Left hindlimb (tissue), 1 donor: ENCODE data around the gene NRAS.

Experiments used
- DNase-seq: peaks from one replicate; pipeline ENCODE4 v3.0.0-alpha.2; 2018

Gene NRAS

GRCh38 chr1:114723915-114724314 is 7.3 kb upstream of the NRAS start:
- DNase-seq, result no peak

GRCh38 chr1:114723457-114723856 is 6.9 kb upstream of the NRAS start:
- DNase-seq, result no peak

- no peak for DNase-seq
Measured at GRCh38 chr1:114720492-114720891, 3.9 kb upstream of the NRAS start.

- no peak for DNase-seq
Measured at GRCh38 chr1:114719424-114719787, 2.8 kb upstream of the NRAS start.

- no peak for DNase-seq
Measured at GRCh38 chr1:114718661-114719423, 2.3 kb upstream of the NRAS start.

- no peak for DNase-seq
Measured at GRCh38 chr1:114715952-114716303, 643 bp downstream of the NRAS start.

- no peak for DNase-seq
Measured at GRCh38 chr1:114712977-114713376, 3.6 kb downstream of the NRAS start.

GRCh38 chr1:114710360-114710759 is 6.2 kb downstream of the NRAS start:
- DNase-seq, result no peak

- DNase-seq, result no peak
Measured at GRCh38 chr1:114707604-114708003, 9.0 kb downstream of the NRAS start.

GRCh38 chr1:114703242-114703641 is 13.3 kb downstream of the NRAS start:
- DNase-seq, result no peak

- DNase-seq, result no peak
Measured at GRCh38 chr1:114702737-114703136, 13.8 kb downstream of the NRAS start.

- DNase-seq, result no peak
Measured at GRCh38 chr1:114701931-114702330, 14.6 kb downstream of the NRAS start.

GRCh38 chr1:114700036-114700600 is 16.5 kb downstream of the NRAS start:
- no peak for DNase-seq

- DNase-seq, result no peak
Measured at GRCh38 chr1:114696810-114697209, 19.8 kb downstream of the NRAS start.

GRCh38 chr1:114695430-114696058 is 21.0 kb downstream of the NRAS start, which contains the start of gene AMPD1:
Gene AMPD1 (minus strand): TSS chr1:114695546. CDS start chr1:114695471, 75 bp downstream.
- DNase-seq, result no peak

GRCh38 chr1:114694540-114695310 is 21.8 kb downstream of the NRAS start:
- DNase-seq, result no peak

GRCh38 chr1:114692947-114693346 is 23.6 kb downstream of the NRAS start:
- no peak for DNase-seq

GRCh38 chr1:114691061-114691460 is 25.5 kb downstream of the NRAS start:
- DNase-seq, result no peak

GRCh38 chr1:114690148-114690547 is 26.4 kb downstream of the NRAS start:
- DNase-seq, result no peak

GRCh38 chr1:114688526-114688925 is 28.0 kb downstream of the NRAS start:
- DNase-seq, result no peak

- no peak for DNase-seq
Measured at GRCh38 chr1:114685851-114686250, 30.7 kb downstream of the NRAS start.

GRCh38 chr1:114677691-114678090 is 38.9 kb downstream of the NRAS start:
- no peak for DNase-seq

- no peak for DNase-seq
Measured at GRCh38 chr1:114676115-114676514, 40.5 kb downstream of the NRAS start.

- no peak for DNase-seq
Measured at GRCh38 chr1:114671939-114672275, 44.7 kb downstream of the NRAS start.
